ENCODE data around the gene SPACA4. TPM values are rescaled to one million over a fixed set of nuclear protein-coding genes. Genes with fewer than 3 reads are reported as not detected.
A peak's percentile ranks its signal among the peaks of the same experiment; 100 is the strongest.

Gene SPACA4
- total and polyA plus RNA-seq, 10 of the 15 experiments (the other 5 are each of a cell fraction or from before 2014, with no cell fraction given) = not detected

- SMC1A ChIA-PET (ENCODE audit: uncharacterized antibody, unreplicated experiment) = interaction anchor here (0.7 to 2.4 kb wide), 15 partner anchors 8 to 348 kb away, joined by 3 to 13 read pairs (median 4); partner anchors contain the start of genes DBP, GYS1 and RUVBL2
These were observed 39.1 kb downstream of the SPACA4 start for GRCh38 chr19:48645620-48646000.

More at GRCh38 chr19:48645620-48646000, 39.1 kb downstream of the SPACA4 start:
- DNase-seq (ENCODE audit: low read depth, low spot score) = no peak
- RAD21 ChIA-PET (ENCODE audit: unreplicated experiment) = interaction anchor here (0.6 to 2.1 kb wide), 26 partner anchors 12 to 487 kb away, joined by 3 to 18 read pairs (median 4); partner anchors contain the start of genes GYS1, HSD17B14, RPL18 and RUVBL2
- no peak for FAIRE-seq
- POLR2A ChIA-PET = interaction anchor here (0.6 to 2.0 kb wide), 11 partner anchors 9 to 325 kb away, joined by 3 to 15 read pairs (median 4); partner anchors contain the start of genes PPP1R15A, RPL18 and SPHK2
- in situ Hi-C loops (cut with MboI) (loop anchor here (5.0 to 25.0 kb wide), 2 partner anchors 192 to 1242 kb away; partner anchors contain the start of genes AKT1S1, HSD17B14, IL4I1 and TBC1D17), intact Hi-C loops (cut with micrococcal nuclease; ENCODE audit: unreplicated experiment) (loop anchor here (5.0 kb wide), 1 partner anchor 192 kb away; the partner anchor contains the start of gene HSD17B14)
- Histone ChIP-seq H4K20me1 (ENCODE audit: control insufficient read depth, insufficient read depth) (no peaks in the 10 kb centered on the region), H3K27ac (ENCODE audit: control insufficient read depth, insufficient read depth) (peak overlapping the region; percentile 15; the same call in 1 of the 2 replicates), H3K4me3 (peak overlapping the region; percentile 91; the same call in 1 of the 2 replicates), H3K79me2 (ENCODE audit: control insufficient read depth, insufficient read depth, low read length) (no peaks in the 10 kb centered on the region), H3K4me1 (ENCODE audit: control insufficient read depth, insufficient read depth, low read length) (peaks cover 20% of the 10 kb centered on the region), H3K9ac (ENCODE audit: control insufficient read depth, insufficient read depth, low read length) (peak overlapping the region; percentile 37; the same call in 1 of the 2 replicates), H3K36me3 (ENCODE audit: control insufficient read depth in 2 of 2, insufficient read depth in 2 of 2, low read length in 1 of 2) (no peaks in the 10 kb centered on the region), H3K4me2 (ENCODE audit: control insufficient read depth, insufficient read depth) (peak overlapping the region; percentile 97), H3K9me3 (replicated peaks; ENCODE audit: control insufficient read depth, insufficient read depth, low read length) (no peaks in the 10 kb centered on the region), H3K27me3 (replicated peaks in 1 of 2; ENCODE audit: control insufficient read depth in 2 of 2, insufficient read depth in 2 of 2, low read length in 1 of 2) (no peaks in the 10 kb centered on the region), H2AFZ (ENCODE audit: control insufficient read depth, low read depth, low read length) (peak overlapping the region; percentile 88)
- 0% methylated on average over 6 of the region's 6 CpGs for WGBS (ENCODE audit: insufficient coverage, insufficient replicate concordance, low lambda C conversion rate, missing lambda C conversion rate)
- CTCF ChIA-PET = interaction anchor here (0.6 to 3.6 kb wide), 27 partner anchors 8 to 354 kb away, joined by 3 to 31 read pairs (median 4); partner anchors contain the start of genes GYS1, HSD17B14, RPL18 and RUVBL2
- TF ChIP-seq SPI1 (IDR thresholded peaks at IDR 0.05; ENCODE audit: borderline replicate concordance, insufficient read depth, low read depth, low read length) (0 out of 2 replicates have a peak, but pooled peaks have one; percentile 13), E4F1 (IDR thresholded peaks at IDR 0.05; ENCODE audit: borderline replicate concordance, partially characterized antibody) (peak; percentile 14), LARP7 (IDR thresholded peaks at IDR 0.05) (0 out of 2 replicates have a peak, but pooled peaks have one; percentile 40), NFIC (IDR thresholded peaks at IDR 0.05; ENCODE audit: low read depth, low read length) (no peak), CREB1 (IDR thresholded peaks at IDR 0.05; ENCODE audit: low read depth) (no peak), MLLT1 (IDR thresholded peaks at IDR 0.05) (0 out of 2 replicates have a peak, but pooled peaks have one; percentile 8), ZNF592 (IDR thresholded peaks at IDR 0.05) (no peak)
- no peak; the same call in 2 of the 3 replicates for ATAC-seq
- no TSS peak for BruUV-seq (replicated peaks)

Measured in GM12878 (cell line).